HEK293 (cell line): ENCODE results near the gene HYKK.

Experiments
- CTCF ChIA-PET: fragments of 350-600 bp; formaldehyde crosslinking; extraction: SDS; loops from one replicate; lab custom pipeline; 2021; ENCODE audit warnings: antibody characterized with exemption; lab: Yijun Ruan, JAX
- POLR2A ChIA-PET: fragments of 300-600 bp; formaldehyde crosslinking; extraction: SDS; loops from one replicate; lab custom pipeline; 2020; ENCODE audit warnings: antibody characterized with exemption, inconsistent platforms; lab: Yijun Ruan, JAX
- H3K27ac ChIP-seq: fragments of 200-500 bp; sonication (Bioruptor generic); 2 replicates; pipeline ENCODE4 v1.5.1; 2014; ENCODE audit warnings: low read depth, low read length, control low read depth, inconsistent platforms; ENCODE audit errors: extremely low read depth
- H3K36me3 ChIP-seq, 2 experiments: fragments of 200-500 bp in 1 of 2; sonication (Bioruptor generic) in 1 of 2; 1 replicate in 1 of 2; 2 replicates in 1 of 2; pipeline ENCODE4 v1.5.1; 2014 to 2017; ENCODE audit warnings: inconsistent platforms in 2 of 2, low read length in 2 of 2; ENCODE audit not compliant: control insufficient read depth in 2 of 2, insufficient read depth in 1 of 2
- H3K4me1 ChIP-seq: fragments of 200-500 bp; sonication (Bioruptor generic); 2 replicates; pipeline ENCODE4 v1.5.1; 2014; ENCODE audit warnings: mild to moderate bottlenecking, low read length, inconsistent platforms; ENCODE audit not compliant: control insufficient read depth, insufficient read depth
- H3K4me3 ChIP-seq: 2 replicates; pipeline ENCODE4 v1.5.1; 2011; ENCODE audit warnings: low read depth, mild to moderate bottlenecking, control low read depth, low read length, moderate library complexity
- H3K9me3 ChIP-seq: fragments of 200-500 bp; sonication (Bioruptor generic); 2 replicates; pipeline ENCODE4 v1.5.1; 2014; ENCODE audit warnings: low read depth, low read length, inconsistent platforms; ENCODE audit not compliant: control insufficient read depth, insufficient read depth
- HOXD13 ChIP-seq: sonication (generic); formaldehyde crosslinking; IDR thresholded peaks from 2 replicates; pipeline ENCODE4 v1.8.0; 2022; ENCODE audit warnings: missing genetic modification reagents, borderline replicate concordance
- KLF1 ChIP-seq: fragments of 450-650 bp; formaldehyde crosslinking; IDR thresholded peaks from 2 replicates; pipeline ENCODE4 v1.5.1; 2016; ENCODE audit warnings: missing biosample characterization, missing genetic modification characterization
- MEIS1 ChIP-seq: sonication (generic); formaldehyde crosslinking; IDR thresholded peaks from 2 replicates; pipeline ENCODE4 v1.8.1; 2022; ENCODE audit warnings: missing genetic modification reagents, mild to moderate bottlenecking, borderline replicate concordance
- OSR2 ChIP-seq: fragments of 450-650 bp; formaldehyde crosslinking; IDR thresholded peaks from 2 replicates; pipeline ENCODE4 v1.5.1; 2016; ENCODE audit warnings: missing biosample characterization, missing genetic modification characterization
- REST ChIP-seq: fragments of 450-650 bp; formaldehyde crosslinking; IDR thresholded peaks from 2 replicates; pipeline ENCODE4 v1.5.1; 2016; ENCODE audit warnings: missing biosample characterization, missing genetic modification characterization
- SP3 ChIP-seq: fragments of 450-650 bp; formaldehyde crosslinking; IDR thresholded peaks from 2 replicates; pipeline ENCODE4 v1.5.1; 2016; ENCODE audit warnings: missing biosample characterization, missing genetic modification characterization
- WT1 ChIP-seq: fragments of 450-650 bp; formaldehyde crosslinking; IDR thresholded peaks from 2 replicates; pipeline ENCODE4 v1.5.1; 2016; ENCODE audit warnings: missing biosample characterization, missing genetic modification characterization
- ZBTB1 ChIP-seq: fragments of 450-650 bp; formaldehyde crosslinking; IDR thresholded peaks from 2 replicates; pipeline ENCODE4 v1.5.1; 2016; ENCODE audit warnings: missing biosample characterization, missing genetic modification characterization
- ZBTB17 ChIP-seq: fragments of 450-650 bp; formaldehyde crosslinking; IDR thresholded peaks from 2 replicates; pipeline ENCODE4 v1.5.1; 2016; ENCODE audit warnings: missing biosample characterization, missing genetic modification characterization
- ZBTB21 ChIP-seq: fragments of 450-650 bp; formaldehyde crosslinking; IDR thresholded peaks from 2 replicates; pipeline ENCODE4 v1.5.1; 2017; ENCODE audit warnings: missing biosample characterization, missing genetic modification characterization
- ZBTB44 ChIP-seq: fragments of 450-650 bp; IDR thresholded peaks from 2 replicates; pipeline ENCODE4 v1.5.1; 2018; ENCODE audit warnings: missing biosample characterization, mild to moderate bottlenecking, missing genetic modification characterization
- ZNF121 ChIP-seq: fragments of 450-650 bp; formaldehyde crosslinking; IDR thresholded peaks from 2 replicates; pipeline ENCODE4 v1.5.1; 2016; ENCODE audit warnings: missing biosample characterization, missing genetic modification characterization
- ZNF324 ChIP-seq: fragments of 450-650 bp; formaldehyde crosslinking; IDR thresholded peaks from 2 replicates; pipeline ENCODE4 v1.5.1; 2016; ENCODE audit warnings: missing biosample characterization, missing genetic modification characterization
- ZNF398 ChIP-seq: fragments of 450-650 bp; formaldehyde crosslinking; IDR thresholded peaks from 2 replicates; pipeline ENCODE4 v1.5.1; 2017; ENCODE audit warnings: missing biosample characterization, missing genetic modification characterization
- ZNF654 ChIP-seq: fragments of 450-650 bp; formaldehyde crosslinking; IDR thresholded peaks from 2 replicates; pipeline ENCODE4 v1.5.1; 2016; ENCODE audit warnings: low read depth, missing biosample characterization, missing genetic modification characterization
- ZNF785 ChIP-seq: fragments of 450-650 bp; formaldehyde crosslinking; IDR thresholded peaks from 2 replicates; pipeline ENCODE4 v1.5.1; 2016; ENCODE audit warnings: missing biosample characterization, missing genetic modification characterization
- TF ChIP-seq, protein P1 (sequence below): fragments of 450-650 bp; formaldehyde crosslinking; IDR thresholded peaks from 2 replicates; pipeline ENCODE4 v1.5.1; 2016; ENCODE audit warnings: missing biosample characterization, missing genetic modification characterization
- TF ChIP-seq, protein P2 (sequence below): IDR thresholded peaks from 2 replicates; pipeline ENCODE4 v1.6.1; 2011; ENCODE audit warnings: mild to moderate bottlenecking, low read depth, low read length, borderline replicate concordance
- TF ChIP-seq, protein P3 (sequence below): fragments of 450-650 bp; formaldehyde crosslinking; conservative IDR thresholded peaks from 2 replicates; pipeline ENCODE4 v1.5.1; 2016; ENCODE audit warnings: low read depth, missing biosample characterization, missing genetic modification characterization
- TF ChIP-seq, protein P4 (sequence below): fragments of 450-650 bp; formaldehyde crosslinking; IDR thresholded peaks from 2 replicates; pipeline ENCODE4 v1.5.1; 2016; ENCODE audit warnings: missing biosample characterization, missing genetic modification characterization

The HYKK gene

DNA sequence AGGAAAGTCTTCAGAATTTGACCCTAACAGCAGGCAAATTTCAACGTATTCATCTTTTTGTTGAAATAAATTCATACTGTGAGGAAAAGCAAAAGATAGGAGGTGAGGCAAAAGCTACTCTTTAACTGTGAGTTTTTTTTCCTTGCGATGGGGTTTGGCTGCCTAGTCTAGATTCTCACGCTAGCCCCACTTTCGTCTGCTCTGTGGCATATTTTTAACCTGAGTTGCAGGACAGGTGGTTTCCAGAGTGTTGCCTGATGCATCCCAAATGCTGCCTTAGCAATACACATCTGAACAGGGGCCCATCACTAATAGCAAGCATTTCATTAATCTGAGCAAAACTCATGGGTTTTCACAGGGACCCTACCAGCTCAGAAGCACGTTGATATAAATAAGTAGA lies 44.5 kb downstream of the HYKK start (continued):
- TF ChIP-seq, protein P1, sequence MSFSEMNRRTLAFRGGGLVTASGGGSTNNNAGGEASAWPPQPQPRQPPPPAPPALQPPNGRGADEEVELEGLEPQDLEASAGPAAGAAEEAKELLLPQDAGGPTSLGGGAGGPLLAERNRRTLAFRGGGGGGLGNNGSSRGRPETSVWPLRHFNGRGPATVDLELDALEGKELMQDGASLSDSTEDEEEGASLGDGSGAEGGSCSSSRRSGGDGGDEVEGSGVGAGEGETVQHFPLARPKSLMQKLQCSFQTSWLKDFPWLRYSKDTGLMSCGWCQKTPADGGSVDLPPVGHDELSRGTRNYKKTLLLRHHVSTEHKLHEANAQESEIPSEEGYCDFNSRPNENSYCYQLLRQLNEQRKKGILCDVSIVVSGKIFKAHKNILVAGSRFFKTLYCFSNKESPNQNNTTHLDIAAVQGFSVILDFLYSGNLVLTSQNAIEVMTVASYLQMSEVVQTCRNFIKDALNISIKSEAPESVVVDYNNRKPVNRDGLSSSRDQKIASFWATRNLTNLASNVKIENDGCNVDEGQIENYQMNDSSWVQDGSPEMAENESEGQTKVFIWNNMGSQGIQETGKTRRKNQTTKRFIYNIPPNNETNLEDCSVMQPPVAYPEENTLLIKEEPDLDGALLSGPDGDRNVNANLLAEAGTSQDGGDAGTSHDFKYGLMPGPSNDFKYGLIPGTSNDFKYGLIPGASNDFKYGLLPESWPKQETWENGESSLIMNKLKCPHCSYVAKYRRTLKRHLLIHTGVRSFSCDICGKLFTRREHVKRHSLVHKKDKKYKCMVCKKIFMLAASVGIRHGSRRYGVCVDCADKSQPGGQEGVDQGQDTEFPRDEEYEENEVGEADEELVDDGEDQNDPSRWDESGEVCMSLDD: no peak
- TF ChIP-seq ZNF324 (tag by site-specific recombination): no peak
- TF ChIP-seq, protein P2, sequence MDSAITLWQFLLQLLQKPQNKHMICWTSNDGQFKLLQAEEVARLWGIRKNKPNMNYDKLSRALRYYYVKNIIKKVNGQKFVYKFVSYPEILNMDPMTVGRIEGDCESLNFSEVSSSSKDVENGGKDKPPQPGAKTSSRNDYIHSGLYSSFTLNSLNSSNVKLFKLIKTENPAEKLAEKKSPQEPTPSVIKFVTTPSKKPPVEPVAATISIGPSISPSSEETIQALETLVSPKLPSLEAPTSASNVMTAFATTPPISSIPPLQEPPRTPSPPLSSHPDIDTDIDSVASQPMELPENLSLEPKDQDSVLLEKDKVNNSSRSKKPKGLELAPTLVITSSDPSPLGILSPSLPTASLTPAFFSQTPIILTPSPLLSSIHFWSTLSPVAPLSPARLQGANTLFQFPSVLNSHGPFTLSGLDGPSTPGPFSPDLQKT: no peak
- no peak for TF ChIP-seq ZNF121 (tag by site-specific recombination)
- TF ChIP-seq MEIS1: no peak
- TF ChIP-seq, all 188 proteins: peak for 0

- Histone ChIP-seq H3K4me3 (no peak overlapping the region), H3K36me3 (peaks cover 28 to 37% of the 10 kb centered on the region in 2 experiments), H3K27ac (no peak overlapping the region), H3K4me1 (no peaks in the 10 kb centered on the region), H3K9me3 (no peaks in the 10 kb centered on the region)
- POLR2A ChIA-PET: interaction anchor here (2.3 to 2.5 kb wide), 2 partner anchors 12 to 13 kb away, joined by 7 to 25 read pairs; partner anchors contain the start of genes CHRNA5 and PSMA4
- CTCF ChIA-PET: interaction anchor here (0.9 kb wide), 1 partner anchor 62 kb away, joined by 3 read pairs; no protein-coding TSS in a partner anchor
- no peak for TF ChIP-seq WT1 (tag by site-specific recombination)
- TF ChIP-seq, protein P3, sequence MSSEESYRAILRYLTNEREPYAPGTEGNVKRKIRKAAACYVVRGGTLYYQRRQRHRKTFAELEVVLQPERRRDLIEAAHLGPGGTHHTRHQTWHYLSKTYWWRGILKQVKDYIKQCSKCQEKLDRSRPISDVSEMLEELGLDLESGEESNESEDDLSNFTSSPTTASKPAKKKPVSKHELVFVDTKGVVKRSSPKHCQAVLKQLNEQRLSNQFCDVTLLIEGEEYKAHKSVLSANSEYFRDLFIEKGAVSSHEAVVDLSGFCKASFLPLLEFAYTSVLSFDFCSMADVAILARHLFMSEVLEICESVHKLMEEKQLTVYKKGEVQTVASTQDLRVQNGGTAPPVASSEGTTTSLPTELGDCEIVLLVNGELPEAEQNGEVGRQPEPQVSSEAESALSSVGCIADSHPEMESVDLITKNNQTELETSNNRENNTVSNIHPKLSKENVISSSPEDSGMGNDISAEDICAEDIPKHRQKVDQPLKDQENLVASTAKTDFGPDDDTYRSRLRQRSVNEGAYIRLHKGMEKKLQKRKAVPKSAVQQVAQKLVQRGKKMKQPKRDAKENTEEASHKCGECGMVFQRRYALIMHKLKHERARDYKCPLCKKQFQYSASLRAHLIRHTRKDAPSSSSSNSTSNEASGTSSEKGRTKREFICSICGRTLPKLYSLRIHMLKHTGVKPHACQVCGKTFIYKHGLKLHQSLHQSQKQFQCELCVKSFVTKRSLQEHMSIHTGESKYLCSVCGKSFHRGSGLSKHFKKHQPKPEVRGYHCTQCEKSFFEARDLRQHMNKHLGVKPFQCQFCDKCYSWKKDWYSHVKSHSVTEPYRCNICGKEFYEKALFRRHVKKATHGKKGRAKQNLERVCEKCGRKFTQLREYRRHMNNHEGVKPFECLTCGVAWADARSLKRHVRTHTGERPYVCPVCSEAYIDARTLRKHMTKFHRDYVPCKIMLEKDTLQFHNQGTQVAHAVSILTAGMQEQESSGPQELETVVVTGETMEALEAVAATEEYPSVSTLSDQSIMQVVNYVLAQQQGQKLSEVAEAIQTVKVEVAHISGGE (tag by site-specific recombination): no peak
- TF ChIP-seq ZNF654 (tag by site-specific recombination): no peak
- TF ChIP-seq REST (tag by site-specific recombination): no peak
- TF ChIP-seq ZBTB44: no peak
- no peak for TF ChIP-seq SP3
- TF ChIP-seq ZBTB1 (tag by site-specific recombination): no peak
- TF ChIP-seq, protein P4, sequence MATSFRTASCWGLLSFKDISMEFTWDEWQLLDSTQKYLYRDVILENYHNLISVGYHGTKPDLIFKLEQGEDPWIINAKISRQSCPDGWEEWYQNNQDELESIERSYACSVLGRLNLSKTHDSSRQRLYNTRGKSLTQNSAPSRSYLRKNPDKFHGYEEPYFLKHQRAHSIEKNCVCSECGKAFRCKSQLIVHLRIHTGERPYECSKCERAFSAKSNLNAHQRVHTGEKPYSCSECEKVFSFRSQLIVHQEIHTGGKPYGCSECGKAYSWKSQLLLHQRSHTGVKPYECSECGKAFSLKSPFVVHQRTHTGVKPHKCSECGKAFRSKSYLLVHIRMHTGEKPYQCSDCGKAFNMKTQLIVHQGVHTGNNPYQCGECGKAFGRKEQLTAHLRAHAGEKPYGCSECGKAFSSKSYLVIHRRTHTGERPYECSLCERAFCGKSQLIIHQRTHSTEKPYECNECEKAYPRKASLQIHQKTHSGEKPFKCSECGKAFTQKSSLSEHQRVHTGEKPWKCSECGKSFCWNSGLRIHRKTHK (tag by site-specific recombination): no peak
- no peak for TF ChIP-seq ZNF785 (tag by site-specific recombination)
- TF ChIP-seq ZBTB17 (tag by site-specific recombination): no peak
- no peak for TF ChIP-seq ZNF398 (tag by site-specific recombination)
- no peak for TF ChIP-seq KLF1
- no peak for TF ChIP-seq HOXD13 (CRISPR knock-in tag)
- TF ChIP-seq ZBTB21 (tag by site-specific recombination): no peak
- TF ChIP-seq OSR2 (tag by site-specific recombination): no peak
These were observed 45.2 kb downstream of the HYKK start for GRCh38 chr15:78552597-78552996.
